ENCODE data around the gene TM4SF18. TPM values are rescaled to one million over a fixed set of nuclear protein-coding genes. Genes with fewer than 3 reads are reported as not detected.
A peak's percentile ranks its signal among the peaks of the same experiment; 100 is the strongest.

TM4SF18 gene
- total RNA-seq, 2 donors from 2014 or later: 7.9 to 13.2 TPM

DNA sequence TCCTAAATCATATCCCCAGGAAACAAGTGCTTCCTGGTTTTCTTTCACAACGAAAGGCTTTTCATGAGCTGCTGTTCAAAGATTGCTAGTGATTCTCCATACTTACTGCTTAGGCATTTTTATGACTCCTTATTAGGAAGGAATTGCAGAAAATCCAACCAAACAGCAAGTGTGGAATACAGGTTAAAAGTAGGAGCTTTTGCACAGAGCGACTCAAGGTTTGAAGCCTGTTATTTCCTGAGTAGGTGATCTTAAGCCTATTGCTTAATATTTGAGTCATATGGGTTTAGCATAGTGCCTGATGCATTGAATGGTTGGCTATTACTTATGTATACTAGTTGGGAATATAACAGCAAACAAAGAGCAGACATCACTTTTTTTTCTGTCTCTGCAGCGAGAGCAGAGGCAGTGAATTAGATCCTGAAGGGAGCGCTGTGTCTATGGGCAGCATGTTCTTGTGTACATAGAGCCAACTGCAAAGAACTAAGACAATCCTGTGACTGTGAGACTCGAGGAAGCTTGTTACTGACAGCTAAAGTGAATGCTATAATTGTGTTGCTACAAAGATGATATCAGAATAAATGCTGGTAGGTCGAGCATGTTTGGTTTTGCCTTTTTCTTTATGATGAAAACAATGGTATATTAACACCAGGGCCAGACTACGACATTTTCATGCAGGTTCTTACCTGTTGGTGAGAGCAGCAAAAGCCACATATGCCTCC is 37.7 kb upstream of the TM4SF18 start:
- Histone ChIP-seq H3K36me3 (replicated peaks in 1 of 2; ENCODE audit: insufficient read depth in 1 of 2, low read depth in 2 of 2) (no peaks in the 10 kb centered on the region), H3K9me3 (no peaks in the 10 kb centered on the region), H3K27ac (peak overlapping the region; percentile 12 to 86 (median 40)), H3K4me3 (no peak overlapping the region), H3K27me3 (no peaks in the 10 kb centered on the region), H3K4me1 (peaks cover 72% of the 10 kb centered on the region)
- intact Hi-C loops (cut with DNase I): no loop called here
- TF ChIP-seq POLR2A (IDR thresholded peaks at IDR 0.05): peak in 1 of 3 donors; percentile 9
- TF ChIP-seq, protein P1, sequence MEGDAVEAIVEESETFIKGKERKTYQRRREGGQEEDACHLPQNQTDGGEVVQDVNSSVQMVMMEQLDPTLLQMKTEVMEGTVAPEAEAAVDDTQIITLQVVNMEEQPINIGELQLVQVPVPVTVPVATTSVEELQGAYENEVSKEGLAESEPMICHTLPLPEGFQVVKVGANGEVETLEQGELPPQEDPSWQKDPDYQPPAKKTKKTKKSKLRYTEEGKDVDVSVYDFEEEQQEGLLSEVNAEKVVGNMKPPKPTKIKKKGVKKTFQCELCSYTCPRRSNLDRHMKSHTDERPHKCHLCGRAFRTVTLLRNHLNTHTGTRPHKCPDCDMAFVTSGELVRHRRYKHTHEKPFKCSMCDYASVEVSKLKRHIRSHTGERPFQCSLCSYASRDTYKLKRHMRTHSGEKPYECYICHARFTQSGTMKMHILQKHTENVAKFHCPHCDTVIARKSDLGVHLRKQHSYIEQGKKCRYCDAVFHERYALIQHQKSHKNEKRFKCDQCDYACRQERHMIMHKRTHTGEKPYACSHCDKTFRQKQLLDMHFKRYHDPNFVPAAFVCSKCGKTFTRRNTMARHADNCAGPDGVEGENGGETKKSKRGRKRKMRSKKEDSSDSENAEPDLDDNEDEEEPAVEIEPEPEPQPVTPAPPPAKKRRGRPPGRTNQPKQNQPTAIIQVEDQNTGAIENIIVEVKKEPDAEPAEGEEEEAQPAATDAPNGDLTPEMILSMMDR (IDR thresholded peaks at IDR 0.05): no peak
- WGBS, 2 donors: 44 to 62% methylated on average over 7 of the region's 7 CpGs
- ATAC-seq: no peak
- DNase-seq: no peak

DNA sequence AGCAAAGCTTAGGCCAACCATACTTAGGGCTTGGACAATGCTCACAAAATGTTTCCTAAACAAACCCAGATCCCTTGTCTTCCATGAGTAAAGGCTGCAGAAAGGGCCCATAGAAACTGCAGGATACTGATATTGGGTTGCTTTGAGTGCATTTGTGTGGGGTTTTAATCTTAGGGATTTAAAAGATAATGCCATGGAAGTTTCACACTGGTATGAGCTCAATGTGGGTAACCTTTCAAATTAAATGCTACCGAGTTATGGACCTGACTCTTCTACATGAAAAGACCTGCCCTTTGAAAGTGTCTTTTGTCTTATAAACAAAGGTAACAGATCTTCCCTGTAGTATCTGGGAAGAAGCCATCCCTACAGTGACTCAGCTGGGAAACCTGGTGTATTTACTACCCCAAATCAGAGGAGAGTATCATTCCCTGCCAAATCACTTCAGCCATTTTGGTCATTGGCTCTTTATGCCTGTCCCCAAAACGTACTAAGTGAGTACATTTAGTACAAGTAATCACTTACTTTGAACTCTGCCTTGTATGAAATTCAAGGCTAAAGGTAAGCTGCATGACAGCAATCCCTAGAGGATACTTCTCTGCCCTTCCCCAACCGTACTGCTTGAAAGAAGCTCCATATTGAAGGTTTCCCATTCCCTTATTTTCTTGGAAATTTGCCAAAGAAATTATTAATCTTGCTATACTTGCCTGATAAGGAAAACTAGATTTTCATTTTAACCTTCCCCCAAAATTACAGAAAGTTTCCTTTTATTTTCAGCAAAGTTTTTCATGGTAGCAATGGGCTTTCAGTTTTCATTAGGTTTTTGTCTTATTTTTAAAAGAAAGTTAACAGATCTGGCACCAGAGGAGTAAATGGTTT is 36.8 kb upstream of the TM4SF18 start:
- intact Hi-C loops (cut with DNase I): no loop called here
- ATAC-seq (no peak), DNase-seq (no peak)
- TF ChIP-seq, protein P1 (IDR thresholded peaks at IDR 0.05): no peak
- TF ChIP-seq POLR2A (IDR thresholded peaks at IDR 0.05): peak in 1 of 3 donors; percentile 1
- H3K9me3 ChIP-seq: no peaks in the 10 kb centered on the region
- H3K4me1 ChIP-seq: peaks cover 68% of the 10 kb centered on the region
- 36 to 44% methylated on average over 3 of the region's 3 CpGs for WGBS, 2 donors
- H3K4me3 ChIP-seq: no peak overlapping the region
- no peaks in the 10 kb centered on the region for H3K36me3 ChIP-seq (replicated peaks in 1 of 2; ENCODE audit: insufficient read depth in 1 of 2, low read depth in 2 of 2)
- no peaks in the 10 kb centered on the region for H3K27me3 ChIP-seq
- peak overlapping the region; percentile 37 to 86 (median 54) for H3K27ac ChIP-seq

DNA sequence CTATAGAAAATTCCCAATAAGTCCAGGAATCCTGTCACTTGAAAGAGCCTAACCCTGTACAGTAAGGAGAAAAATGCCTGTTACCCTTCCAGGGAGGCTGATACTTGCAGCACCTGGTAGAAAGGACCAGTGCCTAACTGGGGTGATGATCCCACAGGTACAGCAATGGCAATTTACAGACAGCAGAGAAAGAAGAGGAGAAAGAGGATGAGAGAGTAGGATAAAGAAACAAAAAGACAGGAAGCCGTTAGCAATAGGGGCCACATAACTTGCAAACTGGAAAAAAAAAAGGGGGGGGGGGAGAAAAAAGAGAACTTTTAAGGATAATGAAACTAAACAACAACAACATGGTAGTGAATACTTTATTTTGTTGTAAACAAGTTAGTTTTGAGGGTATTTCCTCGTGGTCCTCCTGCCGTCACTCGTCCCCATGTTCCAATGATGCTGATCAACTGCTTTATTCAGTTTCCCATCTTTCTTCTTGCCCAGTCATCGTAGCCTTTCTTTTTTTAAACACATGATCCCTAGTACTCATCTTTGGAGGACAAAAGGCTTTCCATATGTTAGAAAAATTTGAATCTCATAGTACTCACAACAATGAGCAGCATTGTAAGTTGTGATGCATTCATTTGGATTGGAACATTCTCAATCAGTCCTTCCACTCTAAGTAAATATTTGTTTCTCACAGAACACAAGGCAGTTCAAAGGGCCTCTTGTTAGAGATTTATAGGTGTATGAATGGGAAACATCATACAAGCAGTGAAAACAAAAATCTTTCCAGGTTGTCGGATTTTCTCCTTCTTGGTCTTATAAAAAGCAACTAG is 35.5 kb upstream of the TM4SF18 start:
- no peak overlapping the region for H3K4me3 ChIP-seq
- no peaks in the 10 kb centered on the region for H3K9me3 ChIP-seq
- ATAC-seq (peak; percentile 63), DNase-seq (no peak)
- peaks cover 60% of the 10 kb centered on the region for H3K4me1 ChIP-seq
- 52 to 67% methylated on average over 6 of the region's 6 CpGs for WGBS, 2 donors
- intact Hi-C loops (cut with DNase I): no loop called here
- peak overlapping the region in 3 of 4 donors; percentile 46 to 86 (median 62) for H3K27ac ChIP-seq
- H3K36me3 ChIP-seq (replicated peaks in 1 of 2; ENCODE audit: insufficient read depth in 1 of 2, low read depth in 2 of 2): no peaks in the 10 kb centered on the region
- TF ChIP-seq, protein P1 (IDR thresholded peaks at IDR 0.05): no peak
- TF ChIP-seq POLR2A (IDR thresholded peaks at IDR 0.05): peak in 1 of 3 donors; percentile 21
- no peaks in the 10 kb centered on the region for H3K27me3 ChIP-seq

DNA sequence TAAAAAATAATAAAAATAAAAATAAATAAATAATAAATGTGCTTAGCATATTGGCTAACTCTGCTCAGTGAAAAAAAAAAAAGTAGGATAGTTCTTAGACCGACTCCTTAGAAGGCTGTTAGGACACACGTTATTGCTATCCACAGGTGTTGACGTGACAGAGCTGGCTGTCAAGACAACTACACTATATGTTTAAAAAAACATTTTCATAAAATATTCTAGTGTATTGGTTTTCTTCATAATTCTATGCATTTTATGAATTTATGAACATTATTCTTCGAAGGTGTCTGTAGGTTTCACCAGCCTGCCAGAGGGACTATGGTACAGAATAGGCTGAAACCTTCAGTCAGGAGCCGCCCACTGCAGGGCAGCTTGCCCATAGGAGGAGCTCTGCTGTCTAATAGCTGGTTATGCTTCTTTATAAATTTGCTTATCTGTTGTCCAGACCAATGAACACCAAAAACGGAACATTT is 34.8 kb upstream of the TM4SF18 start:
- H3K27ac ChIP-seq: peak overlapping the region in 3 of 4 donors; percentile 46 to 86 (median 62)
- no peak for DNase-seq
- H3K4me1 ChIP-seq: peaks cover 54% of the 10 kb centered on the region
- H3K9me3 ChIP-seq: no peaks in the 10 kb centered on the region
- 83 to 87% methylated on average over 6 of the region's 6 CpGs for WGBS, 2 donors
- no peak for ATAC-seq
- intact Hi-C loops (cut with DNase I): no loop called here
- H3K27me3 ChIP-seq: no peaks in the 10 kb centered on the region
- no peak for TF ChIP-seq POLR2A (IDR thresholded peaks at IDR 0.05)
- TF ChIP-seq, protein P1 (IDR thresholded peaks at IDR 0.05): no peak
- no peaks in the 10 kb centered on the region for H3K36me3 ChIP-seq (replicated peaks in 1 of 2; ENCODE audit: insufficient read depth in 1 of 2, low read depth in 2 of 2)
- no peak overlapping the region for H3K4me3 ChIP-seq

Data from body of pancreas (tissue), 4 donors.